H1 (cell line): Measurements from ENCODE around the gene APMAP. TPM values are rescaled to one million over a fixed set of nuclear protein-coding genes. Genes with fewer than 3 reads are reported as not detected.

Source experiments
- CTCF ChIA-PET: fragments of 300-600 bp; sonication (Branson Sonifier 250); formaldehyde crosslinking; loops from one replicate; lab custom pipeline; 2021; ENCODE audit not compliant: partially characterized antibody; lab: Charles Lee
- POLR2A ChIA-PET: fragments of 300-600 bp; sonication (Branson Sonifier 250); formaldehyde crosslinking; loops from one replicate; lab custom pipeline; 2021; ENCODE audit warnings: inconsistent platforms; ENCODE audit not compliant: partially characterized antibody; lab: Charles Lee
- DNase-seq, 2 experiments: peaks; one replicate each; pipeline versions ENCODE4 v3.0.0 to v3.0.0-alpha.2; 2010 to 2022; ENCODE audit warnings: low spot score in 2 of 2, low read depth in 1 of 2, mixed read lengths in 1 of 2
- FAIRE-seq: peaks from 2 replicates; lab custom pipeline; 2011; peaks lifted over from hg19 to GRCh38; lab: Jason Lieb, UNC
- H2AFZ ChIP-seq: 2 replicates; pipeline ENCODE4 v1.8.1; 2012; ENCODE audit warnings: low read length, inconsistent platforms
- H2AK5ac ChIP-seq: 2 replicates; pipeline ENCODE4 v1.6.1; 2013; ENCODE audit warnings: low read depth, low read length
- H2BK120ac ChIP-seq: replicated peaks from 2 replicates; pipeline ENCODE3; 2013; ENCODE audit warnings: low read depth, low read length, inconsistent platforms
- H2BK12ac ChIP-seq: 2 replicates; pipeline ENCODE4 v1.6.1; 2013; ENCODE audit warnings: low read depth, low read length
- H2BK15ac ChIP-seq: 2 replicates; pipeline ENCODE4 v1.6.1; 2013; ENCODE audit warnings: low read length
- H2BK20ac ChIP-seq: 2 replicates; pipeline ENCODE4 v1.6.1; 2013; ENCODE audit warnings: low read length
- H2BK5ac ChIP-seq: 2 replicates; pipeline ENCODE4 v1.6.1; 2013; ENCODE audit warnings: low read depth, low read length
- H3K14ac ChIP-seq: 2 replicates; pipeline ENCODE4 v1.6.1; 2013; ENCODE audit warnings: inconsistent platforms; ENCODE audit not compliant: insufficient read length
- H3K18ac ChIP-seq: 2 replicates; pipeline ENCODE4 v1.6.1; 2013; ENCODE audit warnings: low read length; ENCODE audit errors: extremely low read depth
- H3K23ac ChIP-seq: 2 replicates; pipeline ENCODE4 v1.6.1; 2013; ENCODE audit warnings: inconsistent platforms; ENCODE audit not compliant: insufficient read length
- H3K23me2 ChIP-seq: 2 replicates; pipeline ENCODE4 v1.6.1; 2013; ENCODE audit warnings: low read depth, low read length
- H3K27ac ChIP-seq: 2 replicates; pipeline ENCODE4 v1.6.1; 2011; ENCODE audit warnings: low read depth, low read length, inconsistent platforms
- H3K27me3 ChIP-seq, 4 experiments: replicated peaks in 1 of 4; 1 replicate in 1 of 4; 2 replicates in 3 of 4; pipeline versions ENCODE4 v1.6.1 to v1.8.1; 2011 to 2013; ENCODE audit warnings: low read length in 3 of 4, mild to moderate bottlenecking in 3 of 4, inconsistent platforms in 2 of 4, mixed read lengths in 2 of 4, moderate library complexity in 1 of 4; ENCODE audit not compliant: control insufficient read depth in 3 of 4, insufficient read depth in 3 of 4; ENCODE audit errors: extremely low read depth in 1 of 4
- H3K36me3 ChIP-seq, 4 experiments: 2 replicates each; pipeline versions ENCODE4 v1.6.1 to v1.8.1; 2011 to 2013; ENCODE audit warnings: mild to moderate bottlenecking in 4 of 4, low read length in 3 of 4, moderate library complexity in 2 of 4, control low read depth in 1 of 4, inconsistent platforms in 1 of 4; ENCODE audit not compliant: insufficient read depth in 4 of 4, control insufficient read depth in 2 of 4
- H3K4ac ChIP-seq: replicated peaks from 2 replicates; pipeline ENCODE3; 2013; ENCODE audit warnings: low read length, low read depth, mixed read lengths, inconsistent platforms; ENCODE audit not compliant: insufficient read length
- H3K4me1 ChIP-seq, 4 experiments: replicated peaks in 1 of 4; 1 replicate in 1 of 4; 2 replicates in 3 of 4; pipeline versions ENCODE4 v1.6.1 to v1.8.1; 2011 to 2013; ENCODE audit warnings: low read length in 3 of 4, inconsistent platforms in 2 of 4, mixed read lengths in 1 of 4; ENCODE audit not compliant: insufficient read depth in 4 of 4, control insufficient read depth in 3 of 4
- H3K4me2 ChIP-seq, 2 experiments: 2 replicates each; pipeline versions ENCODE4 v1.6.1 to v1.8.1; 2011 to 2013; ENCODE audit warnings: low read depth in 2 of 2, low read length in 2 of 2, control low read depth in 1 of 2, inconsistent platforms in 1 of 2, mild to moderate bottlenecking in 1 of 2; ENCODE audit not compliant: insufficient read depth in 1 of 2
- H3K4me3 ChIP-seq, 4 experiments: fragments of 200-600, 300-600 bp in 1 of 4; sonication (generic), shearing (Covaris generic), sonication (Bioruptor Twin) in 1 of 4; 2 replicates each; pipeline versions ENCODE4 v1.5.1 to v1.8.1; 2011 to 2016; ENCODE audit warnings: low read length in 4 of 4, low read depth in 3 of 4, control low read depth in 2 of 4, inconsistent platforms in 2 of 4, mild to moderate bottlenecking in 2 of 4, mixed read lengths in 1 of 4, moderate library complexity in 1 of 4; ENCODE audit not compliant: insufficient read depth in 2 of 4; ENCODE audit errors: extremely low read depth in 1 of 4
- H3K56ac ChIP-seq: replicated peaks from 2 replicates; pipeline ENCODE3; 2013; ENCODE audit warnings: low read depth, mild to moderate bottlenecking, mixed read lengths, low read length, inconsistent platforms; ENCODE audit not compliant: insufficient read length
- H3K79me1 ChIP-seq: 2 replicates; pipeline ENCODE4 v1.6.1; 2013; ENCODE audit warnings: low read depth, low read length, control low read depth
- H3K79me2 ChIP-seq, 2 experiments: 2 replicates each; pipeline versions ENCODE4 v1.6.1 to v1.8.1; 2012 to 2013; ENCODE audit warnings: low read length in 2 of 2, mild to moderate bottlenecking in 2 of 2, inconsistent platforms in 1 of 2; ENCODE audit not compliant: insufficient read depth in 2 of 2, control insufficient read depth in 1 of 2
- H3K9ac ChIP-seq, 4 experiments: replicated peaks in 1 of 4; 1 replicate in 1 of 4; 2 replicates in 3 of 4; pipeline versions ENCODE4 v1.6.1 to v1.8.1; 2011 to 2013; ENCODE audit warnings: low read depth in 3 of 4, low read length in 3 of 4, control low read depth in 2 of 4, mild to moderate bottlenecking in 2 of 4, moderate library complexity in 2 of 4, inconsistent platforms in 1 of 4; ENCODE audit errors: extremely low read depth in 1 of 4
- H3K9me3 ChIP-seq, 2 experiments: 2 replicates each; pipeline versions ENCODE4 v1.6.1 to v1.8.1; 2012 to 2013; ENCODE audit warnings: mild to moderate bottlenecking in 2 of 2, moderate library complexity in 2 of 2, control low read depth in 1 of 2, inconsistent platforms in 1 of 2, low read depth in 1 of 2, low read length in 1 of 2, mixed read lengths in 1 of 2; ENCODE audit not compliant: insufficient read depth in 2 of 2
- H4K20me1 ChIP-seq, 2 experiments: replicated peaks in 1 of 2; 2 replicates each; pipeline versions ENCODE3 to v1.8.1; 2011 to 2013; ENCODE audit warnings: inconsistent platforms in 2 of 2, low read length in 2 of 2, mild to moderate bottlenecking in 1 of 2; ENCODE audit not compliant: insufficient read depth in 2 of 2, control insufficient read depth in 1 of 2
- H4K5ac ChIP-seq: 2 replicates; pipeline ENCODE4 v1.6.1; 2013; ENCODE audit warnings: low read length, low read depth, mixed read lengths, inconsistent platforms; ENCODE audit not compliant: insufficient read length
- H4K8ac ChIP-seq: 2 replicates; pipeline ENCODE4 v1.8.0; 2013; ENCODE audit warnings: mild to moderate bottlenecking, moderate library complexity, low read length, inconsistent platforms; ENCODE audit not compliant: insufficient read depth; ENCODE audit errors: extremely low read depth
- H4K91ac ChIP-seq: replicated peaks from 2 replicates; pipeline ENCODE3; 2013; ENCODE audit warnings: low read length, mixed read lengths, inconsistent platforms; ENCODE audit not compliant: insufficient read length
- CEBPB ChIP-seq: IDR thresholded peaks from 2 replicates; pipeline ENCODE4 v1.6.1; 2012; ENCODE audit warnings: low read depth, low read length
- CHD1 ChIP-seq: IDR thresholded peaks from 2 replicates; pipeline ENCODE4 v1.6.1; 2012; ENCODE audit warnings: low read depth, low read length, improper control_type of control experiment
- E2F6 ChIP-seq: IDR thresholded peaks from 2 replicates; pipeline ENCODE4 v1.6.1; 2012; ENCODE audit warnings: inconsistent platforms
- JUND ChIP-seq: IDR thresholded peaks from 2 replicates; pipeline ENCODE4 v1.6.1; 2011; ENCODE audit warnings: mild to moderate bottlenecking, improper control_type of control experiment, low read length
- KDM4A ChIP-seq: IDR thresholded peaks from one replicate; pipeline ENCODE4 v1.7.1; 2012; ENCODE audit warnings: low read depth, mild to moderate bottlenecking, moderate library complexity, low read length, inconsistent platforms; ENCODE audit not compliant: severe bottlenecking
- PHF8 ChIP-seq: fragments of 200-600 bp; sonication (generic); conservative IDR thresholded peaks from 2 replicates; pipeline ENCODE4 v1.7.1; 2012; ENCODE audit warnings: low read depth, mild to moderate bottlenecking, inconsistent platforms, low read length, moderate library complexity
- RBBP5 ChIP-seq: IDR thresholded peaks from 2 replicates; pipeline ENCODE4 v1.7.1; 2012; ENCODE audit warnings: low read depth, mild to moderate bottlenecking, inconsistent platforms, low read length, moderate library complexity, borderline replicate concordance
- RNF2 ChIP-seq: fragments of 200-900, 300-1000 bp; sonication (generic); IDR thresholded peaks from 2 replicates; pipeline ENCODE4 v1.7.1; 2016; ENCODE audit warnings: borderline replicate concordance, low read depth, mild to moderate bottlenecking, antibody characterized with exemption, low read length; ENCODE audit not compliant: poor library complexity, severe bottlenecking; ENCODE audit errors: missing control alignments
- TAF7 ChIP-seq: optimal IDR thresholded peaks from 2 replicates; pipeline ENCODE3; 2011; ENCODE audit warnings: low read depth, mild to moderate bottlenecking, inconsistent platforms, low read length, moderate library complexity, borderline replicate concordance
- TBP ChIP-seq: IDR thresholded peaks from 2 replicates; pipeline ENCODE4 v1.6.1; 2011; ENCODE audit warnings: low read depth, low read length, improper control_type of control experiment
- WGBS, 2 experiments: shearing (Covaris generic) in 1 of 2; methylation state at CpG; one replicate each; pipeline versions ENCODE4 v1.1.6 to v1.1.7; 2013 to 2015; ENCODE audit warnings: low lambda C conversion rate in 2 of 2, mixed read lengths in 2 of 2, inconsistent platforms in 1 of 2, low coverage in 1 of 2, missing lambda C conversion rate in 1 of 2; ENCODE audit not compliant: insufficient replicate concordance in 2 of 2, insufficient coverage in 1 of 2, insufficient read length in 1 of 2; ENCODE audit errors: extremely low coverage in 1 of 2, missing lambda C conversion rate in 1 of 2; 5-methylcytosine and 5-hydroxymethylcytosine counted together
- polyA plus RNA-seq, 7 experiments: library from polyadenylated mRNA; depleted of rRNA in 3 of 7; stranded (reverse) in 5 of 7; unstranded in 2 of 7; fragments of >200 nt in 5 of 7; fragments of 200-250 nt in 2 of 7; gene quantifications; 1 replicate in 5 of 7; 2 replicates in 1 of 7; 4 replicates in 1 of 7; pipeline versions ENCODE4 v1.2.1 to v1.2.3, GENCODE V29; 2011 to 2013; ENCODE audit warnings: missing spikeins in 2 of 7, mixed read lengths in 2 of 7
- total RNA-seq: library from RNA; stranded (reverse); fragmentation: NEBNext Ultra II Directional; extraction: Animal tissue kit (Norgen Biotek cat#: 25700); gene quantifications from 2 replicates; pipeline ENCODE4 v1.2.1, GENCODE V29; 2021

APMAP gene
- total and polyA plus RNA-seq, 2 of the 8 experiments (the other 6 are each of a cell fraction or from before 2014, with no cell fraction given), result 31.3 to 66.0 TPM

GRCh38 chr20:24915892-24916291, 76.7 kb downstream of the APMAP start:
- H2BK20ac ChIP-seq, result no peak overlapping the region
- H3K36me3 ChIP-seq, result no peaks in the 10 kb centered on the region
- FAIRE-seq (no peak), DNase-seq (peak in 1 of 2 experiments; percentile 30)
- H3K9me3 ChIP-seq, result peaks cover 0 to 3% of the 10 kb centered on the region in 2 experiments; a peak in 2 of 4 replicates
- H3K9ac ChIP-seq, result no peak overlapping the region
- ChIA-PET CTCF (interaction anchor here (0.5 to 7.1 kb wide), 5 partner anchors 15 to 554 kb away, joined by 3 to 64 read pairs (median 11); no protein-coding TSS in a partner anchor), POLR2A (no interaction called here)
- no peak overlapping the region for H4K5ac ChIP-seq
- H3K79me2 ChIP-seq, result no peaks in the 10 kb centered on the region
- no peaks in the 10 kb centered on the region for H3K79me1 ChIP-seq
- H2BK12ac ChIP-seq, result no peak overlapping the region
- H3K23me2 ChIP-seq, result no peaks in the 10 kb centered on the region
- 90% methylated on average over 7 of the region's 7 CpGs; no CpG with 5 or more reads in 1 of the 2 experiments for WGBS, 2 experiments
- no peak overlapping the region for H4K8ac ChIP-seq
- no peak overlapping the region for H2BK15ac ChIP-seq
- TF ChIP-seq KDM4A (no peak), JUND (no peak), TAF7 (no peak), RNF2 (no peak), CEBPB (no peak), E2F6 (no peak), RBBP5 (no peak), TBP (no peak), CHD1 (no peak), PHF8 (no peak)
- no peak overlapping the region for H3K27ac ChIP-seq
- 0 out of 7 replicates have a peak, but pooled peaks cover 0 to 2% (median 0%) of the 10 kb centered on the region in 4 experiments for H3K4me1 ChIP-seq
- no peak overlapping the region for H3K4me2 ChIP-seq
- H3K4ac ChIP-seq, result no peak overlapping the region
- H3K56ac ChIP-seq, result no peak overlapping the region
- no peak overlapping the region for H2AFZ ChIP-seq
- no peaks in the 10 kb centered on the region; a peak in 1 of 7 replicates for H3K27me3 ChIP-seq
- H4K91ac ChIP-seq, result no peak overlapping the region
- H3K18ac ChIP-seq, result no peak overlapping the region
- H2BK120ac ChIP-seq, result no peak overlapping the region
- H4K20me1 ChIP-seq, result no peaks in the 10 kb centered on the region
- H2AK5ac ChIP-seq, result no peak overlapping the region
- no peak overlapping the region for H3K23ac ChIP-seq
- no peak overlapping the region for H3K4me3 ChIP-seq
- H2BK5ac ChIP-seq, result no peak overlapping the region
- no peak overlapping the region for H3K14ac ChIP-seq
